Measurements from ENCODE around the gene EFNB2.

EFNB2 gene

DNA sequence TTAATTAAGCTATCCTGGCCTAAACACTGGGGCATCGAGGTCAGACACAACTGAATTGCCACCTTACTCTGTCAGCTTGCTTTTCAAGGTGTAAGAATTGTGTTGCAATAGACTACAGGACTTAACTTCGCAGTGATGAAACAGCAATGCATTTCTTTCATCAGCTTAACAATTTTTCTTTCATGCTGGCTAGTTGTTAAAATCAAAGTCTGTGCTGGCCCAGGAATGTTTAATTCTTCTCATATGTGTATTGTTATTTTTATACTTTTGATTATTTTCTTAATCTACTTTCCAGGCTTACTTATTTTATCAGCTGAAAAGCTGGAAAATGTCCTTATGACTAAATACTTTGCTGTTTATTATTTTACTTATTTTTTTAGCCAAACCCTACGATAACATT lies 79.7 kb downstream of the EFNB2 start:
- no peak overlapping the region for H3K4me3 ChIP-seq (ENCODE audit: low read depth, low read length)
- TF ChIP-seq, protein P1, sequence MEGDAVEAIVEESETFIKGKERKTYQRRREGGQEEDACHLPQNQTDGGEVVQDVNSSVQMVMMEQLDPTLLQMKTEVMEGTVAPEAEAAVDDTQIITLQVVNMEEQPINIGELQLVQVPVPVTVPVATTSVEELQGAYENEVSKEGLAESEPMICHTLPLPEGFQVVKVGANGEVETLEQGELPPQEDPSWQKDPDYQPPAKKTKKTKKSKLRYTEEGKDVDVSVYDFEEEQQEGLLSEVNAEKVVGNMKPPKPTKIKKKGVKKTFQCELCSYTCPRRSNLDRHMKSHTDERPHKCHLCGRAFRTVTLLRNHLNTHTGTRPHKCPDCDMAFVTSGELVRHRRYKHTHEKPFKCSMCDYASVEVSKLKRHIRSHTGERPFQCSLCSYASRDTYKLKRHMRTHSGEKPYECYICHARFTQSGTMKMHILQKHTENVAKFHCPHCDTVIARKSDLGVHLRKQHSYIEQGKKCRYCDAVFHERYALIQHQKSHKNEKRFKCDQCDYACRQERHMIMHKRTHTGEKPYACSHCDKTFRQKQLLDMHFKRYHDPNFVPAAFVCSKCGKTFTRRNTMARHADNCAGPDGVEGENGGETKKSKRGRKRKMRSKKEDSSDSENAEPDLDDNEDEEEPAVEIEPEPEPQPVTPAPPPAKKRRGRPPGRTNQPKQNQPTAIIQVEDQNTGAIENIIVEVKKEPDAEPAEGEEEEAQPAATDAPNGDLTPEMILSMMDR (IDR thresholded peaks at IDR 0.05; ENCODE audit: control insufficient read depth, extremely low read depth, insufficient read depth) = no peak
- no peak for DNase-seq (ENCODE audit: low read depth)

DNA sequence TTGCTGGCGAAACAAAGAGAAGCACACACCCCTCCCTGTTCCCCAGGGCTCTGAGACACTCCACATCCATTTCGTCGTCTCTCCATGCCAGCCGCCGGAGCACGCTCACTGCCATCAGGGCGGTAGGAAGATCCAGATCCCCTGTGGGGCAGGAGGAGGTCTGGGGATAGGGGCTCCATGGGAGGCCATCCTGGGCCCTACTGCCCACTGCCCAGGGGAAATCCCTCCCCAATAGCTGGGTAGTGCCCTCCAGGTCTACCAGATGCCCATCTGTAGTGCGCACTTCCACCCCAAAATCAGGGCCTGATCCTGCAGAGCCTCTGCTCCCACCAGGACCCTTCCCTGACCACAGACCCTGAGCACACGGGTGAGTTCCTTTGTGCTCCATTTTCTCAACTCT lies 80.3 kb downstream of the EFNB2 start:
- no peak for DNase-seq (ENCODE audit: low read depth)
- H3K4me3 ChIP-seq (ENCODE audit: low read depth, low read length) = no peak overlapping the region
- TF ChIP-seq, protein P1 (IDR thresholded peaks at IDR 0.05; ENCODE audit: control insufficient read depth, extremely low read depth, insufficient read depth) = no peak

DNA sequence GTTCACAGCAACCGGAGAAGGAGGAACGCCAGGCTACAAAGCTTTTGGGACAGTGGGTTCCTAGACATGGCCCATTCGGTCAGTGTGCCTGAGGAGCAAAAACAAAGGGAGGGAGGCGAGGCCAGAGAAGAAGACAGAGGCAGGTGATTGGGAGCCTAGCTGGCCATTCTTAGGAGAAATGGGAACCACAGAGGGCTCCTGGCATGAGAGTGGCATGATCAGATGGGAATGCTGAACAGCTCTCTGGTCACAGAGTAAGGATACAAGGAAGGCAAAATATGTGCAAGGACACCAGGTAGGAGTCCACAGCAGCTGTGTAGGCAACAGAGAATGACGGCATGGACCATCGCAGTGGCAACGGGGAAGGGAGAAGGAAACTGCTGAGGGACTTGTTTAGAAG lies 82.4 kb downstream of the EFNB2 start:
- no peak overlapping the region for H3K4me3 ChIP-seq (ENCODE audit: low read depth, low read length)
- TF ChIP-seq, protein P1 (IDR thresholded peaks at IDR 0.05; ENCODE audit: control insufficient read depth, extremely low read depth, insufficient read depth) = no peak
- DNase-seq (ENCODE audit: low read depth) = no peak

DNA sequence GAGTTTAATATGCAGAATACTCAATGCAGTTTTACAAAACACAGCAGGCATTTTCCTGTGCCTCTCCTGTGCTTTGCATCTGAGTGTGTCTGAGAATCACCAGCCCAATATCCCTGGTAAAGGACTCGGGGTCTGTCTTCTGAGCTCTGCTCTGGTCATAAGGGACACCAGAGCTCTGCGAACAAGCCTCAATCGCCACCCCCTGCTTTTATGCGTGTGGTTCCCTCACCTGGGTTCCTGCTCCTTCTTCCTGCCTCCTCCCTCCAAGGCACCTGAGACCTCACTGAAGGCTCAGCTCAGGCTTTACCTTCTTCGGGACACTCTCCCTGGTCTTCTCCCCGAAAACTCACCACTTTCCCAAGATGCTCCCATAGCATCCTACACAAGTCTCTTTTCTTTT lies 84.5 kb downstream of the EFNB2 start:
- no peak for DNase-seq (ENCODE audit: low read depth)
- TF ChIP-seq, protein P1 (IDR thresholded peaks at IDR 0.05; ENCODE audit: control insufficient read depth, extremely low read depth, insufficient read depth) = no peak
- H3K4me3 ChIP-seq (ENCODE audit: low read depth, low read length) = no peak overlapping the region

DNA sequence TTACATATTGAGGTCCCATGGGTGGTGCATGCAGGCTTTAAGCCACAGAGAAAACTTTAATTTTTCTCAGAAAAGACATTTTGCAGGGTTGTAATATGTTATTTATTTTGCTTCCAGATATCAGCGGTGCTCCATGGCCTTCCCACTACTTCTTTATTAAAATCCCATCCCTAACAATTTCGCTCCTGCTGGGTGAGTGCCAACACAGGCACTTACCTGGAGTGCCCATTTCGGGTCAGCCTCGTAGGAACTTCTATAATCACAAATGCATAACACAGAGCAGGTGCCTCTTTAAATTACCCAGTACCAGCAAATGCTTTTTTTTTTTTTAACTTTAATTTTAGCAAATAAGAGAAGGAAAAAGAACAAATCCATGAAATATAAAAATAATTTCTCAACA lies 86.4 kb downstream of the EFNB2 start:
- TF ChIP-seq, protein P1 (IDR thresholded peaks at IDR 0.05; ENCODE audit: control insufficient read depth, extremely low read depth, insufficient read depth) = no peak
- DNase-seq (ENCODE audit: low read depth) = no peak
- H3K4me3 ChIP-seq (ENCODE audit: low read depth, low read length) = no peak overlapping the region

DNA sequence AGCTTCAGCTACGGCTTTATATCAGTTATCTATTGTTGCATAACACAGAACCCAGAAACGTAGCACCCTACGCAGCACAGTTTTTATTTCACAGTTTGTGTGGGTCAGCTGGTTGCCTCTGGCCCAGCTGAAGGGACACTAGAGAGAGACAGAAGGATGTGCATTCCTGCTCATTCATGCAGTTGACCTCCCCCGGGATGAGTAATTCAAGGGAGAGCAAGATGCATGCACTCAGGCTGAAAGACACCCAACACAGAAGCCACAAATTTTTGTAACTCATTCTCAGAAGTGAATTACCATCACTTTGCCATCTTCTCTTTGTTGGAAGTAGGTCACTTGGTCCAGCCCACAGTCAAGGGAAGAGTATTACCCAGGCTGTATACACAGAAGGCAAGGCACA lies 89.5 kb downstream of the EFNB2 start:
- TF ChIP-seq, protein P1 (IDR thresholded peaks at IDR 0.05; ENCODE audit: control insufficient read depth, extremely low read depth, insufficient read depth) = no peak
- no peak overlapping the region for H3K4me3 ChIP-seq (ENCODE audit: low read depth, low read length)
- DNase-seq (ENCODE audit: low read depth) = no peak

DNA sequence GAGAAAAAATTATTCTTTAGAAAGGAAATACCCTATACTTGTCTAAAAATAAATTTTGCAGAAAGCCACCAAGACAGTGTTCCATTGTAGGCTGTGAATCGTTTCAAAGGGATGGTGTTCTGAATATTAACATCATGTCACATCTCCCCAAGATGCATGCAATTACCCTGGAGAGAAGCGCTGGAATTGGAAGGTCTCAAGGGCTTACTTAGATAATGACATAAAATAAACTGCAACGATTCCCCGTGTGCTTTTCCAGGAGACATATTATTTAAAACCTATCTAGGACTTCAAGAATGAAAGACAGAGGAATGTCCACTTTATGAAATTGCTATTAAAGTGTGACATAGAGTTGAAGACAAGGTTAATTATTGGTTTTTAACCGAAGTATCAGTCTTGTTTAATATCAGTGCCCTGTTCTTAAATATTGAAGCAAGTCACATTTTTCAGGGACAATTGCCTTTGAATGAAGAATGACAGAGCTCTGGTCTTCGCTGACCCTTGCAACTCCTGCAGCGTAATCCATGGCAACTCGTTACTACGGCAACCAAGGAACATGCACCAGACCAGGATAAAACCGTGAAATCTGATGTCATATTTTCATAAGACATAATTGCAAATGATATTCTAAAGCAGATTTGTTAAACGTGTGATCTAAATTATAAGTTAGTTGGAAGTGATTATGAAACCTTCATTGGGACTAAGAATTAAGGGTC lies 91.7 kb downstream of the EFNB2 start:
- DNase-seq (ENCODE audit: low read depth) = no peak
- no peak overlapping the region for H3K4me3 ChIP-seq (ENCODE audit: low read depth, low read length)
- TF ChIP-seq, protein P1 (IDR thresholded peaks at IDR 0.05; ENCODE audit: control insufficient read depth, extremely low read depth, insufficient read depth) = no peak
